DMS53 treated with DMSO at 0.1 percent for 48 hours (cell line): ENCODE results near the gene DLX1.

Experiments used
- DNase-seq: peaks from one replicate; lab custom pipeline; 2025; ENCODE audit not compliant: unreplicated experiment; lab: John Stamatoyannopoulos, UW

The DLX1 gene

DNA sequence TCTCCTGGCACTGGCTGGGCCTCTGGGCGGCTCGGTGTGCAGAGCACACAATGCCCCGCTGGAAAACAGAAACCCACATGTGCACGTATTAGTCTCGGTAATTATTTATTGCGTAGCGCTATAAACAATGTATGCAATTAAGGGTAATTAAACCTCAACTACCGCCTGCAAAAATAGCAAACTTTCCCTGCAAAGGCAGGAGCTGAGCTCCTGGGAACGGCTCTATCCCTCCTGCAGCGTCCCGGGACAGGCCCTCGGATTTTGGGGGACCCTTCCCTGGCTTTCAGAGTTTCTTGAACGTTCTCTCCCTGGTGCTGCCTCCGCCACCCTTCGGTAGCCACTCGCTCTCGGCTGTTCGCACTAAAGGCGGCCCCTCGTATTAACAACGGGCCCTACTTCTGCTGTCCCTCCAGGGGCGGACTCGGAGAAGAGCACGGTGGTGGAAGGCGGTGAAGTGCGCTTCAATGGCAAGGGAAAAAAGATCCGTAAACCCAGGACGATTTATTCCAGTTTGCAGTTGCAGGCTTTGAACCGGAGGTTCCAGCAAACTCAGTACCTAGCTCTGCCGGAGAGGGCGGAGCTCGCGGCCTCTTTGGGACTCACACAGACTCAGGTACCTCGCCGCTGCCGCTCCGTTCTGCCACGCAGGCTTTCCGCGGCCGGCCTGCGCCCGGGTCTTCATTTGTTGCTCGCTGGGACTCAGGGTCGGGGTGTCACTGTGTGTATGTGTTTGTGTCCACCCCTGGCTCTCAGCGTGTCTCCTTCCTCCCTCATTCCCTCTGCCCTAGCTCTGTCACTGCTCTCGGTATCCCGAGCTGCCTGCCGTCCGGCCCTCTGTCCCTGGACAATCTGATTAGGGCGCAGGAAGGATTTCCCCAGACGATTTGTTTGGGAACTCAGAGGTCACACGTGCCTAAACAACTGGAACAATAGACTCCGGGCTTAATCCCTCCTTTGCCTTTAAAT lies 1.2 kb downstream of the DLX1 start:
- peak; percentile 65 for DNase-seq

DNA sequence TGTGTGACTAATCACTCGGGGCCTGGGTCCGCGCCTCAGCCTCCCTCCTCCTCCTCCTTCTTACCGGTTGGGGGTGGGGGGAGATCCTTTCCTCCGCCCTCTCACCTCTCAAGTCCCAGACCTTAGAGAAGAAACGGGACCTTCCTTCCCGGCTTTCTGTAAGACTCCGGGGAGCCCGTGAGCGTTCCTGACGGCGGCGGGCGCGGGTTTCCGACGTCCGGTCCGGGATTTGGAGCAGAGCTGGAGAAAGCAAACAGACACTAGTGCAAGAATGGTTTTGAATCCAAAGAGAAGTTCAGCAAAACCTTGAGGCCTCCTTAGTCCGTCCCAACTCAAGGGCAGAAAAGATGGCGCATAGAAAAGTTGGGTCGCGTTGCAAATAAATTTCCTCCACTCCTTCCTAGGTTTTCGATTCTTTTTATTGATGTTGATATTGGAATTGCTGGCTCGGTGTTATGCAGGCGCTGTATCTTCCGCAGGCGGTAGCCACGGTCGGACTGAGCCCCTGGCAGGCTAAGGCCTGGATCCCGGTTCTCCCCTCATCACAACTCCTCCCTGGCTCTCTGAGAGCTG lies 2.0 kb downstream of the DLX1 start:
- DNase-seq = no peak

DNA sequence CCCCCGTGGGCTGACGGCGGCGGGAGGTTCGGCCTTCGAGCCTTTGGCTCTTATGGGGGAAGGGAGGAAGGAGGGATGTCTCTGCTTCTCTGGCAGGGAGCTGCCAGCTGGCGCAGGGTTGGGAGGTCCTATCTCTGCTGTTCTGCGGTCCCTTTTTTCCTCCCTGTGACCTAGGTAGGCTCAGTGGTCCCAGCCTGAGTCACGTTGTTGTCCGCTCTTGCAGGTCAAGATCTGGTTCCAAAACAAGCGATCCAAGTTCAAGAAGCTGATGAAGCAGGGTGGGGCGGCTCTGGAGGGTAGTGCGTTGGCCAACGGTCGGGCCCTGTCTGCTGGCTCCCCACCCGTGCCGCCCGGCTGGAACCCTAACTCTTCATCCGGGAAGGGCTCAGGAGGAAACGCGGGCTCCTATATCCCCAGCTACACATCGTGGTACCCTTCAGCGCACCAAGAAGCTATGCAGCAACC lies 2.5 kb downstream of the DLX1 start:
- DNase-seq = no peak

DNA sequence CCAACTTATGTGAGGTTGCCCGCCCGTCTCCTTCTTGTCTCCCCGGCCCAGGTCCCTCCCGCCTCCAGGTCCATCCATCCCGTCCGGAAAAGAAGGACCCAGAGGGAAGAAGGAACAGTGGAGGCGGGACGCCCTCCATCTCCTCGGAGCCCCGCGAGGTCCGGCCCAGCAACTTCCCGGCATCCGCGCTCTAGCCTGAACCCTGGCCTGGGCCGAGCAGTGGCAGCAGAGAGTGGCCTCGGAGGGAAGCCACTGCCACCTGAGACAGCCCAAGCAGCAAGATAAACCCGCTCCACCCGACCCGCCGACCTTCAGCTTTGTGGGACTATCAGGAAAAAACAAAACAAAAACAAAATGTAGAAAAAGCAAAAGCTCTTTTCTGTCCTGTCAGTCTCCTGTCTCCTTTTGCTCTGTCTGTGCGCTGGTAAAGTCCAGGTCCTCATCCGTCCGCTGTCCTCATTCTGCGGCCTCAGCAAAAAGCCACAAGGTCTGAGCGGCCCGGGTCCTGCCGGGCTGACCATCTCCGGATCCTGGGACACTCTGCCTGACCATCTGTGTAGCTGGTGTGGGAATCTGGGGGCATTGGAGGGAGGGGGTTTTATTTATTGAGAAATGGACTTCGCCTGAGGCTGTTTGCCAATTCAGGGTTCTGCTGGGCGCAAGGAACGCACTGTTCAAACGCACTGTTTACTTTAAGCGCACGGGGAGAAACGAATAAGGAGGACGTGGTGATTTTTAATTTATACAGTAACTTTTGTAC lies 3.1 kb downstream of the DLX1 start:
- no peak for DNase-seq

DNA sequence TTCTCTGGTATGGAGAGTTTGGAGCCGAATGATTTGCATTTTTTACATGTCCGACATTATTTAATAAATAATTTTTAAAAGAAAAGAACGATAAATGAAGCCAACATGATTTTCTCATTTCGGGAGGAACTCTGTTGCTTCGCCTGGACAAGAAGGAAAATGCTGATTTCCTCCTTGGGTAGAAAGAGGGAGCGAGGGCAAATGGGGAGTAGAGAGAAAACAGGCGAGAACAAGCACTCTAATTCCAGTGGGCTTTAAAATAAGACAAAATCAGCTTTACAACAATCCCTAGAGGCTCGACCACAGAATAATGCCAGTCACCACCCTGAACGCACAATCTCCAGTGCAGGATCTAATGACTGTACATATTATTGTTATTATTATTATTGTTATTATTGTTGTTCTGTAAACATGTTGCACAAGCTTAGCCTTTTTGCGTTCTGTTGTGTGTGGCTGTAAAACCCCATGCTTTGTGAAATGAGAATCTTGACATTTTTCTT lies 3.7 kb downstream of the DLX1 start:
- DNase-seq = no peak

DNA sequence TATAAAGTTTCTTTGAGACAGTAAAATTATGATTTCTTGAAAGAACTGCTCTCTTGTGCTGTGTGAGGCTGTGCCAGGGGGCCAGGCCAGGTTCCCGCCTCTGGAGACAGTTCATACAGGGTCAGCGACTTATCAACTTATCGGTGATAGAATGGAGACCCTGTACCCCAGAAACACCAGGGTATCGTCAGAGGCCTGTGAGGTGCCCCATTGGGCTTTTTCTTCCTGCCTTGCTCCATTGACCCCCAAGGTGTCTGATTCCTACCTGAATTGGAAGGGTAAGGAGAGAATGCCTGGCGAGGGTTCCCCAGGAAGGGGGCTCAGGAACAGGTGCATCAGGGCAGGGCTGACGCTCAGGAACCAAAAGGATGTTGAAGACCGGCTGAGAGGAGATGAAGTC lies 4.3 kb downstream of the DLX1 start:
- no peak for DNase-seq

DNA sequence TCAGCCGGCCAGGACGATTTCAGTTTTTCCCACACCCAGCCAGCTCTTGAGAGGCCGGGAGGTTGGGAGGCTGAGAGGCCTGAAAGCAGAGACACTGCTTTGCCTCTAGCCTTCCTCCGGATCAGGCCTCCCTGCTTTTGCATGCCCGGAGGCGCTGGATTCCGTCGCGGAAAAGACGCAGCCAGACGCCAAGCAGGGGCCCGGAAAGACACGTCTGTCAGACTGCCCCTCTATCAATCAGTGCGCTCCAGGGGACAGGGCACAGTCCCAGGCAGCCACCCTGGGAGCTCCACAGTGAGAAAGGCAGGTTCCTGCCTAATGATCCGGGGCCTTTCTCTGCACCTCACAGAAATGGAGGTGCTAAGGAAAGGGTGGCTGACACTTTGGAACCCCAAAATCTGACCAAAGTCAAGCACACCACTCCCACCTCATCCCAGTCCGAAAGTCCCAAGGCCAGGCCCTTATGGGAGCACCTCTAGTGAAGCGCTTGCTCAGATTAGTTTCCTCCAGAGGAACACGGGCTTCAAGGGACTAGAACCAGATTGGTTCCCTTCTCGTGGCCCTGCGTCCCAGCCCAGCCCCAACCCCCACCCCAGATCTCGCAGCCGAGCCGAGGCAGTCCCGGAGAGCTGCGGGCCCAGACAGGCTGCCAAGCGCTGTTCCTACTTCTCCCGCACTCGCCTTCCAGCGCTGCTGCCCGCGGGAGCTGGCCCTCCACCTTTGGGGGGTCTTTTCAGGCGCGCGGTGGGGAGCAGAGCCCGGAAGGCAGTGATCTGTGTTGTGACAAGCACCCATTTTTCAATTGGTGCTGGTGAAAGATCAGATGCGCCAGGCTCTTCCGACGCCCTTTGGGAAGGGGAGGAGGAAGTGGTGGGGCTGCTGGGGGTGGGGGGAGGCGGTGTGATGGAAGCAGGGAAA lies 5.0 kb downstream of the DLX1 start:
- DNase-seq = no peak

DNA sequence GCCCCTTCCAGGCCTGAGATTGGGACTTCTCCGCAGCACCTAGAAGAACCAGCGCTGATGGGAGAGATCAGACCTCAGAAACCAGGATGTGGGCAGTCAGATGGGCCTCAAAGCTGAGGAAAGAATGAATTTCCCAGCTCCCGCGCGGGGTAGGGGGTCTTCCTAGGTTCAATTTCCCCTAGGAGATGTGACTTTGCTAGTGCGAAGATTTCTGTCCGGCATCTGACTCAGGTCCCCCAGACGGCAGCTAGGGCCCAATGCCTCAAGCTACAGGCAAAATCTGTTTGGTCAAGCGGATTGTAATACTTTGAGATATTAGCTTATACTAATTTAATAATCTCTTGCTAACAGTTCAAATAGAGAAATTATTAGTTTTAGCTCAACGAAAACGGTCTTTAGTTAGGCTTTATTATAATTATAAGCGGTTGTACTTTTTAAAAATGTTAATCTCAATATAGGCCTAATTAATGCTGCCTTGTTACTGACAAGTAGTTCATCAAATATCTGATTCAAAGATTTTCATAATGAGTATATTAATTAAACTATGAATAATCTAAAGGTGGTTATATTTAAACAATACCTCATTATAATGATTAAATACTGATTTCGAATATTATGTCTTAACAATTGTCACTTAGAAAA lies 5.8 kb downstream of the DLX1 start:
- DNase-seq = no peak

DNA sequence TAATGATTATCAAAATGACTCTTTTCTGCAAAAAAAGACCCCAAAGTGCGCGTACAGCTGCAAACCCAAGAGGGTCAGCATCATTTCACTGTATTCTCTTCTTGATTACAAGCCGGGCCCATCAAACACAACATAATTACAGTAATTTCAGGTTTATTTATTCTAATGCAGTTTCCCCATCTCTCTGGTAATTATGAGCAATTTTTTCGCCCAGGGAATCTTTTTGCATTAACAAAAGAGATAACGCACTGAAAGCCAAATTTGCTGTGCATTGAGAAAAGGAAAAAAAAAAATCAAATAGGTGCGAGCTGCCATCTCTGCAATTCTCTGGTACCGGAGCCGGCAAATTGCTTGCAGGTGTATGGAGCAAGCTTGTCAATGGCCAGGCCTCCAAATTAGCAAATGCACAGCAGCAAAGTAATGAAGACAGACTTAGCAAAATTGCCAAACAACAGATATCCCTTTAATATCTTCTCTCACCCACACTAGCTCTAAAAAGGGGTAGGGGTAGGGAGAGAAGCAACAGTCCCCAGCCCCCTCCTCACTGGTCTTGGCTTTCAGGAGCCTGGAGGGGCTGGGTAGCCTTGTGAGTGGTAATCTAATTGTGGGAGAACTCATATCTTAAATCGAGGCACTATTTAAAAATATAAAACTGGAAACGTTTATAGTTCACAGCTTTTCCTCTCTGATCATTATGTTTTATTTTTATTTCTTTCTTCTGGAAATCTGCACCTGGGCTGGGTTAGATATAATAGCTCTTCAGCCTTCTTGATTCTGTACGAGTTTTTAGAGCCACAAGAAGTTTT lies 6.7 kb downstream of the DLX1 start:
- DNase-seq = no peak

DNA sequence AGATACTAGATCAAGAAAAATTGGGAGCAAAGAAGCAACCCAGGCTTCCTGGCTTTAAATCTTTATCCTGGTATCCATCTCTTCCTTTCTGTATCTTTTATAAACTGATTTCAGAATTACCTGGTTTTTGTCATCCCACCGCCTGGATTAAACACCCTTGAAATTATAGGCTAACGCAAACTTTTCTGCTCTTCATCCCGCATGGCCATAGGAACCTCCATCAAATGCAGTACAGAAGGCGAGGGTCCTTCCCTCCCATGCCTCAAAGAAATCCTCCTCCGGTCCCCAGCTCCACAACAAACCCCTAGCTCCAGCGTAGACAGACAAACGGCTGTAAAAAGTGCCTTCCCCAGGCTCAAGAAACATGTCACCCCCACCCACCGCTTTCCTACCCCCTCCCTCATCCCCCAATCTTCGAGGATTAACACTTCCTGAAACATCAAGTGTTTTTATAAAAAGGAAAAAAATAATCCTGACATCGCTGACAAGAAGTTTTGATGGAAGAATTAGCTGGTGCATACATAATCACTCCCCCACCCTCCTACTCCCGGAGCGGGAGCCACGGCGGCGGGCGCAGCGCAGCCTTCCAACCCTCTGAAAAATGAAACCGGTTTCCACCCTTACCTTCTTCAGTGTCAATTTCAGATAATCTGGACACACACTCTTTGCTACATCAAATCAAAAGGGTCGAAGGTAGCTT lies 7.6 kb downstream of the DLX1 start:
- no peak for DNase-seq

DNA sequence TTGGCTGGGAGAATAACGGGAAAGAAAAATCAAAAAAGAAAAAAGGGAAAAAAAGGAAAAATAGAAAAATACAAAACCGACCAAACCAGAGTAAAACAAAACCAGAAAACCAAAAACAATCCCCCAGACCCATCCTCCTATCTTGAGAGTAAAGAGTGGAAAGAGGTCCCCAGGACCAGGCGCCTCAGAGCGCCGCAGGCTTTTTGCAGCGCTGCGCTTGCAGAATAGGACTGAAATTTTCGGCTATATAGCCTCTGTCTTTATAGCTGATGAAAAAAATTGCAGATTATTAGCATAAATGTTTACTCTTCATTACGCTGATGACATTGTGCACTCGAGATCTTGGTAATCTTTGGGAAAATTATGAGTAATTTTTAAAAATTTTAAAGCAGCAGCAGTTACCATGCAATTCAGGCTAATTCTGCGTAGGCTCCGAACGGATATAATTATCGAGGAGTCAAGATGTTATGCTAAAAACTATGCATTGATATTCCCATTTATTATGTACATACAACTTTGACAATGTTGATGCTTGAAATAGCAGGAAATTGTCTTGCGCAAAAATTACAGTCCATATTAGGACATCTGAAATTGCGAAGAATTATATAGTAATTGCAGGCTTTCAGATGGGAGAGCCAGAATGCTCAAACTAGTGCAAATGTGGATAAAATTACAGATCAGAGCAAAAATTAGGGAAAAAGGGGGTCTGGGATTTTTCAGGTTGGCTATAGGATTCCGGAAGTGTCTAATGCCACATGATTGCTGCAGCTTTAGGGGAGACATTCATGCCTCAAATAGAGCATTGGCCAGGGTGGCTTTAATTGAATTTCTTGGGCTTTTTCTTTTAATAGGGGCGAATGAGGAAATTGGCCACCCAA lies 8.3 kb downstream of the DLX1 start:
- no peak for DNase-seq

DNA sequence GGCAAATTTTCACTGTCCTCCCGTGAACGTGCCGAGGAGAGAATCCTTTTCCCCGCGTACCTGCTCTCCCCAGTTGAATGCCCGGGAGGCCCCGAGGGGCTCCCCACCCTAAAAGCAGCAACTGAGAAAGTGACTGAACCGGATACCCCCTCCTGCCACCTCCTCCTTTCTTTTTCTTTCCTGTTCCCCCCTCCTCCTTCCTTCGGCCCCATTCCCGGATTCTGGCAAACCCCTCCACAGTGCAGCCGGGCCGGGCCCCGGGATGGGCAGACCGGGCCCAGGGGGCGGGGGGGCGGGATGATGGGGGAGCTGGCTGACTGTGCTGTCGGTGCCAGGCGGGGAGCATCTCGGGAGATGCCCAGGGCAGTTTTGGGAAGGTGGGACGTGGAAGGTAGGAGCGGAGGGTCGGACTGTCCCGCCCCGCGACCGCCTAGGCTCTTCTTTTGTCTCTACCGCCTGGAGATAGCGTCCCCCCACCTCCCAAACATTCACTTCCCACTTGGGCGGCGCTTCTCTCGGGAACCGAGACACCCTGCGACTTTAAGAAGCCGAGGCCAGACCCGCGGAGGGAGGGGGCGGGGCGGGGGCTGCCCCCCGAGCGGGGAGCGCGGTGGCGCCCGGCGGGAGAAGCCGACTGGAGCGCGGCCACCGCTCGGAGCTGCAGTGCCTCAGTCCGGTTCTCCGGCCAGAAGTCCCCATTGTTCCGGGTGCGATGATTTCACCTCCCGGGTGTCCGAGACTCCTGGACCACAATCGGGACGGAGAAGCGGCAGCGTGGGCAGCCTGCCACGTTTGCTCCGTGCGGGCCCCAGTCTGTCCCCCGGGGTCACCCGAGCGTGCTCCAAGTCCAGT lies 9.2 kb downstream of the DLX1 start:
- no peak for DNase-seq

DNA sequence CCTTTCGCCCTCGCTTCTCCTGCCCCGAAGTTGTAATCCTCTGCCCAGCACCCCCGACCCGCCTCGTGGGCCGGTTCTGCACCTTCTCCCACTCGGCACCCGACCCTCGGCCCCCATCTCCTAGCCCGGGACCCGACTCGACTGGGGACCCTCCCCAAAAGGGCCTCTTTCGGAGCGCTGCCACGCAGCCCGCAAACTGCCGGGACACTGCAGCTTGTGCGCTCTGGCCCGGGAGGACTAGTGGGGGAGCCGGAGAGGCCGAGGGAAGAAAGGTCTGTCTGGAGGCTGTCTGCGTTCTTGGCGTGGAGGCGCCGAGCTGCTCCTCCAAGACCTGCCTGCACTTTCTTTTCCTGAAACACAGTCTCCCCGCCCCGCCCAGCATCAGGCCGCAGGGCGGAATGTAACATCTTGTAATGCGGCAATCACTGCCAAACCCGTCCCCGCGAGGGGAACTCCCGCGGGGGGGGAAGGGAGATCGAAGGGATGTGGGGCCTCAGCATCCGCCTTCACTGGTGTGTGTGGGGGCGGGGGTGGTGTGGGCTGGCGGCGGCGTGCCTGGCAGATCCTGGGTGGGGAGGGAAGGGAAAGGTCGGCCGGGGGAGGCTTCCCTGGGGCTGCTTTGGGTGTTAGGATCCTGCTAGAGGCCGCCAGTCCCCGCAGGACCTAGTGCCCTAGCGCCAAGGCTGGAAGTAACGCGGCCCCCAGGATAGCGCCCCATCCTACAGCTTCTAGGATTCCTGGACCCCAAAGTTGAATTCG lies 10.0 kb downstream of the DLX1 start:
- no peak for DNase-seq

DNA sequence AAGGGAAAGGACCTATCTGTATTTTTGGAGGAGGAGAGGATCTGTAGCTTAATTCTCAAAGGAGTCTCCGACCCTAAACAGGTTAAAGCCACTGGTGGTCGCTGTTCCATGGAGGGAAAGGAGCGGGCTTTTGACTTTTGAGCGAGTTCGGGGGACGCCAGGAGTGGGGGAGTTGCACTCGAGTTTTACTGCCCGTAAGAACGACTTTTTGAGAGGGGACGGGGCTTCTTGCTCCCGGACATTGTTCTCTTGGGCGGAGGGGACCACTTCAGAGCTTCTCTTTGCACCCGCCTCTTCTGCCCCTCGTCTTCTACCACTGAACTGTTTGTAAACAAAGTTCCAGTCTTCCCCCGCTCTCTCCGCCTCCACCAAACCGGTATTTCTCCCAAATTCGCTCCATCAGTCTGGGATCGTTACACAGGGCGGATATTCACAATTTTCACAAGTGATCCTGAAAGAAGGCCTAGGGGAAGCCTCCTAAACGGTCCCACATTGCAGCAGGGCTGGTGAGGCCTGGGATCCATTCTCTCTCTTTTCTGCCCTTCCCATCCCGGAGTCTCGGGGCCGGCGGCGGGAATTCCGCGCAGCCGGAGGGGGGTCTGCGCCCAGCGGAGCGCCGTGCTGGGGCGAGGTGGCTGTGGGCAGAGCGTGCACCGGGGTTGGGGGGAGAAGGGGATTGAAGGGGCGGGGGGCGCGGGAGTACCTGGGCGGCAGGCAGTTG lies 10.8 kb downstream of the DLX1 start:
- peak; percentile 27 for DNase-seq
